HepG2 (cell line): ENCODE measurements around the gene CSNK1A1. TPM values are rescaled to one million over a fixed set of nuclear protein-coding genes. Genes with fewer than 3 reads are reported as not detected.
A peak's percentile ranks its signal among the peaks of the same experiment; 100 is the strongest.

Source experiments
- CC2D1A ChIP-seq: sonication (generic); formaldehyde crosslinking; IDR thresholded peaks from 2 replicates; pipeline ENCODE4 v1.8.1; 2023; ENCODE audit warnings: mild to moderate bottlenecking, missing genetic modification reagents
- DNMT1 ChIP-seq: sonication (generic); formaldehyde crosslinking; IDR thresholded peaks from 2 replicates; pipeline ENCODE4 v1.5.1; 2020; ENCODE audit warnings: mild to moderate bottlenecking, missing genetic modification reagents
- IKZF4 ChIP-seq: sonication (generic); formaldehyde crosslinking; IDR thresholded peaks from 2 replicates; pipeline ENCODE4 v1.5.1; 2020; ENCODE audit warnings: borderline replicate concordance, mild to moderate bottlenecking, low read depth, missing genetic modification reagents; ENCODE audit errors: not compliant biosample characterization
- KAT7 ChIP-seq: IDR thresholded peaks from 2 replicates; pipeline ENCODE4 v1.6.1; 2018; ENCODE audit warnings: borderline replicate concordance, missing compliant biosample characterization
- KLF16 ChIP-seq, 2 experiments: sonication (generic) in 1 of 2; formaldehyde crosslinking in 1 of 2; IDR thresholded peaks; 2 replicates each; pipeline versions ENCODE4 v1.6.1 to v1.8.0; 2016 to 2023; ENCODE audit warnings: missing genetic modification reagents in 2 of 2, missing compliant biosample characterization in 1 of 2
- MTF2 ChIP-seq: sonication (generic); formaldehyde crosslinking; IDR thresholded peaks from 2 replicates; pipeline ENCODE4 v1.5.0; 2020; ENCODE audit warnings: missing genetic modification reagents, borderline replicate concordance
- SOX6 ChIP-seq, 2 experiments: fragments of 450-650 bp in 1 of 2; sonication (generic) in 1 of 2; formaldehyde crosslinking in 1 of 2; IDR thresholded peaks; 2 replicates each; pipeline versions ENCODE4 v1.4.0 to v1.6.1; 2017 to 2020; ENCODE audit warnings: antibody characterized with exemption in 1 of 2, mild to moderate bottlenecking in 1 of 2, missing genetic modification reagents in 1 of 2
- U2AF1 ChIP-seq: fragments of 200-400 bp; formaldehyde crosslinking; optimal IDR thresholded peaks from 2 replicates; pipeline ENCODE3; 2017; ENCODE audit warnings: mild to moderate bottlenecking, low read depth, low read length
- ZBTB21 ChIP-seq: sonication (generic); formaldehyde crosslinking; IDR thresholded peaks from 2 replicates; pipeline ENCODE4 v1.4.0; 2020; ENCODE audit warnings: missing genetic modification reagents
- ZNF251 ChIP-seq: sonication (generic); formaldehyde crosslinking; IDR thresholded peaks from 2 replicates; pipeline ENCODE4 v1.9.0; 2021; ENCODE audit warnings: mild to moderate bottlenecking, missing genetic modification reagents
- ZNF263 ChIP-seq: sonication (generic); formaldehyde crosslinking; IDR thresholded peaks from 2 replicates; pipeline ENCODE4 v1.4.0; 2020; ENCODE audit warnings: missing genetic modification reagents
- ZNF383 ChIP-seq: sonication (generic); formaldehyde crosslinking; IDR thresholded peaks from 2 replicates; pipeline ENCODE4 v1.4.0; 2020; ENCODE audit warnings: missing genetic modification reagents, mild to moderate bottlenecking, borderline replicate concordance
- ZNF530 ChIP-seq: sonication (generic); formaldehyde crosslinking; IDR thresholded peaks from 2 replicates; pipeline ENCODE4 v1.5.0; 2020; ENCODE audit warnings: low read depth, mild to moderate bottlenecking, missing genetic modification reagents
- ZNF564 ChIP-seq: sonication (generic); formaldehyde crosslinking; IDR thresholded peaks from 2 replicates; pipeline ENCODE4 v1.8.1; 2023; ENCODE audit warnings: mild to moderate bottlenecking, missing genetic modification reagents
- ZNF614 ChIP-seq: IDR thresholded peaks from 2 replicates; pipeline ENCODE4 v1.6.1; 2018; ENCODE audit warnings: missing biosample characterization, missing genetic modification reagents, inconsistent platforms, borderline replicate concordance
- ZNF703 ChIP-seq: sonication (generic); formaldehyde crosslinking; IDR thresholded peaks from 2 replicates; pipeline ENCODE4 v1.5.1; 2020; ENCODE audit warnings: missing genetic modification reagents, mild to moderate bottlenecking, moderate library complexity, borderline replicate concordance
- polyA plus RNA-seq, 8 experiments: library from polyadenylated mRNA; depleted of rRNA in 3 of 8; stranded (reverse) in 7 of 8; unstranded in 1 of 8; fragments of >200 nt; fragmentation: Illumina TruSeq in 4 of 8; extraction: Trizol in 4 of 8; gene quantifications; 2 replicates each; pipeline versions ENCODE4 v1.2.1 to v1.2.3, GENCODE V29; 2011 to 2016; ENCODE audit warnings: low read depth in 4 of 8, missing spikeins in 1 of 8, mixed read lengths in 1 of 8; ENCODE audit not compliant: insufficient read depth in 1 of 8
- total RNA-seq, 5 experiments: library from RNA; depleted of rRNA; stranded (reverse); fragments of >200 nt; fragmentation: Illumina TruSeq; extraction: Trizol; gene quantifications; 2 replicates each; pipeline ENCODE4 v1.2.3, GENCODE V29; 2016; ENCODE audit warnings: low read depth in 1 of 5
- TF ChIP-seq, protein P1 (sequence below): sonication (generic); formaldehyde crosslinking; IDR thresholded peaks from 2 replicates; pipeline ENCODE4 v1.5.0; 2020; ENCODE audit warnings: missing genetic modification reagents, mild to moderate bottlenecking, borderline replicate concordance
- TF ChIP-seq, protein P2 (sequence below): sonication (generic); formaldehyde crosslinking; IDR thresholded peaks from 2 replicates; pipeline ENCODE4 v1.8.0; 2022; ENCODE audit warnings: missing genetic modification reagents, mild to moderate bottlenecking, inconsistent platforms, borderline replicate concordance
- TF ChIP-seq, protein P3 (sequence below): sonication (generic); formaldehyde crosslinking; IDR thresholded peaks from 2 replicates; pipeline ENCODE4 v1.4.0; 2020; ENCODE audit warnings: missing genetic modification reagents
- TF ChIP-seq, protein P4 (sequence below): sonication (generic); formaldehyde crosslinking; IDR thresholded peaks from 2 replicates; pipeline ENCODE4 v1.4.0; 2020; ENCODE audit warnings: missing genetic modification reagents

The CSNK1A1 gene
- total and polyA plus RNA-seq, 2 of the 13 experiments (the other 11 are each of a cell fraction or from before 2014, with no cell fraction given), result 89.0 to 149 TPM

DNA sequence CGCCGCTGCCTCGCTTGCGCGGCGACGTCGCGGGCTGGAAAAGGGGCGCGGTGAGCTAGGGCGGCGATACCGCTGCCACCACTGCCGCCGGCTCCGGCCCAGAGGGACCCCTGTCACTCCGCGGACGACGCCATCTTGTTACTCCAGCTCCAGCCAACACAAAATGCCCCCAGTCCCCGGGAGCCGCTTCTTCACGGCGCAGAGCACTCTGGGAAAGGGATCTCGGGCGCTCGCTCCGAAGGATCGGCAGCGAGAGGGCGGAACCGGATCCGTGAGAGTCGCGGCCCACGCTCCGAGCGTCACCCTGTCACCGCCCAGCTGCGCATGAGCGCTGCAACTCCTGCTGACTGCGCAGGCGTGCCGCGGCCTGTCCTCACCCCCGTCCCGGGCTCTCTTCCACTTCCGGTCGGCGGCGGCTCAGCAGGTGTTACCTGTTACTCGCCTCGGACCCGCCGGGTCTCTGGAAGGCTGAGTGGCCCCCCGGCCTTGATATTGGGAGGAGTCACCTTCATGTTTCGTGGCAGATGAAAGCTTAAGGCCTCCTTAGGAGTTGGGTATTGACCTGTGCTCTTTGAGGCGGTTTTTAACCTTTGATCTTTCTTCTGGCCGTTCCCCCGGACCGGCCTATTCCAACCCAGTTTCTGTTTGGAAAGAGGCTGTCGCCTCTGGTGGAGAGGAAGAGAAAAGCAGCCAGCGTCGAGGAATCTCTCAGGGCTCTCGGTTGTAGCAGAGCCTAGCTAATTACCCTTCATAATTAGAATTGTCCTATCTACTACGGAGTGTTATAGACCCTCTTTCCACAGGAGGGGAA, at the start of gene CSNK1A1 (continued):
- TF ChIP-seq ZNF614 (CRISPR knock-in tag) (peak; percentile 84), SOX6 (IDR thresholded peaks at IDR 0.05) (no peak), SOX6 (CRISPR knock-in tag; IDR thresholded peaks at IDR 0.05) (peak; percentile 86), IKZF4 (no peak), ZNF251 (CRISPR knock-in tag) (no peak), ZNF383 (no peak), ZBTB21 (CRISPR knock-in tag) (0 out of 2 replicates have a peak, but pooled peaks have one; percentile 22), ZNF530 (CRISPR knock-in tag) (no peak), DNMT1 (no peak; the same call in 1 of the 2 replicates), ZNF263 (CRISPR knock-in tag) (no peak), CC2D1A (CRISPR knock-in tag) (no peak), KAT7 (CRISPR knock-in tag) (peak; percentile 84; the same call in 1 of the 2 replicates), MTF2 (CRISPR knock-in tag) (0 out of 2 replicates have a peak, but pooled peaks have one; percentile 46), ZNF564 (CRISPR knock-in tag) (peak; percentile 48; the same call in 1 of the 2 replicates), KLF16 (CRISPR knock-in tag; IDR thresholded peaks at IDR 0.05) (peak in 1 of 2 experiments; percentile 67; a peak in 1 of 4 replicates), ZNF703 (no peak), U2AF1 (no peak)
- TF ChIP-seq, protein P1, sequence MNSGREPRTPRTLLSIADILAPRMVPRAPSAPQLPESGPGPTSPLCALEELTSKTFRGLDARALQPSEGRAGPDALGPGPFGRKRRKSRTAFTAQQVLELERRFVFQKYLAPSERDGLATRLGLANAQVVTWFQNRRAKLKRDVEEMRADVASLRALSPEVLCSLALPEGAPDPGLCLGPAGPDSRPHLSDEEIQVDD (CRISPR knock-in tag), result no peak
- TF ChIP-seq, protein P2, sequence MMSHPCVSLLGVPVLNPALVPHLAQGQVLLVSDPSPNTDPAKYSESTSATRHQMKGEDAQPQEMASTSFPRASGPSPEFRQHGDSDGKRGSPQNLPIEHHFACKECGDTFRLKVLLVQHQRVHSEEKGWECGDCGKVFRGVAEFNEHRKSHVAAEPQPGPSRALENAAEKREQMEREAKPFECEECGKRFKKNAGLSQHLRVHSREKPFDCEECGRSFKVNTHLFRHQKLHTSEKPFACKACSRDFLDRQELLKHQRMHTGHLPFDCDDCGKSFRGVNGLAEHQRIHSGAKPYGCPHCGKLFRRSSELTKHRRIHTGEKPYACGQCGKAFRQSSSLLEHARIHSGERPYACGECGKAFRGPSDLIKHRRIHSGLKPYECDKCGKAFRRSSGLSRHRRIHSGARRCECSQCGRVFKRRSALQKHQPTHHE (CRISPR knock-in tag), result no peak
- TF ChIP-seq, protein P3, sequence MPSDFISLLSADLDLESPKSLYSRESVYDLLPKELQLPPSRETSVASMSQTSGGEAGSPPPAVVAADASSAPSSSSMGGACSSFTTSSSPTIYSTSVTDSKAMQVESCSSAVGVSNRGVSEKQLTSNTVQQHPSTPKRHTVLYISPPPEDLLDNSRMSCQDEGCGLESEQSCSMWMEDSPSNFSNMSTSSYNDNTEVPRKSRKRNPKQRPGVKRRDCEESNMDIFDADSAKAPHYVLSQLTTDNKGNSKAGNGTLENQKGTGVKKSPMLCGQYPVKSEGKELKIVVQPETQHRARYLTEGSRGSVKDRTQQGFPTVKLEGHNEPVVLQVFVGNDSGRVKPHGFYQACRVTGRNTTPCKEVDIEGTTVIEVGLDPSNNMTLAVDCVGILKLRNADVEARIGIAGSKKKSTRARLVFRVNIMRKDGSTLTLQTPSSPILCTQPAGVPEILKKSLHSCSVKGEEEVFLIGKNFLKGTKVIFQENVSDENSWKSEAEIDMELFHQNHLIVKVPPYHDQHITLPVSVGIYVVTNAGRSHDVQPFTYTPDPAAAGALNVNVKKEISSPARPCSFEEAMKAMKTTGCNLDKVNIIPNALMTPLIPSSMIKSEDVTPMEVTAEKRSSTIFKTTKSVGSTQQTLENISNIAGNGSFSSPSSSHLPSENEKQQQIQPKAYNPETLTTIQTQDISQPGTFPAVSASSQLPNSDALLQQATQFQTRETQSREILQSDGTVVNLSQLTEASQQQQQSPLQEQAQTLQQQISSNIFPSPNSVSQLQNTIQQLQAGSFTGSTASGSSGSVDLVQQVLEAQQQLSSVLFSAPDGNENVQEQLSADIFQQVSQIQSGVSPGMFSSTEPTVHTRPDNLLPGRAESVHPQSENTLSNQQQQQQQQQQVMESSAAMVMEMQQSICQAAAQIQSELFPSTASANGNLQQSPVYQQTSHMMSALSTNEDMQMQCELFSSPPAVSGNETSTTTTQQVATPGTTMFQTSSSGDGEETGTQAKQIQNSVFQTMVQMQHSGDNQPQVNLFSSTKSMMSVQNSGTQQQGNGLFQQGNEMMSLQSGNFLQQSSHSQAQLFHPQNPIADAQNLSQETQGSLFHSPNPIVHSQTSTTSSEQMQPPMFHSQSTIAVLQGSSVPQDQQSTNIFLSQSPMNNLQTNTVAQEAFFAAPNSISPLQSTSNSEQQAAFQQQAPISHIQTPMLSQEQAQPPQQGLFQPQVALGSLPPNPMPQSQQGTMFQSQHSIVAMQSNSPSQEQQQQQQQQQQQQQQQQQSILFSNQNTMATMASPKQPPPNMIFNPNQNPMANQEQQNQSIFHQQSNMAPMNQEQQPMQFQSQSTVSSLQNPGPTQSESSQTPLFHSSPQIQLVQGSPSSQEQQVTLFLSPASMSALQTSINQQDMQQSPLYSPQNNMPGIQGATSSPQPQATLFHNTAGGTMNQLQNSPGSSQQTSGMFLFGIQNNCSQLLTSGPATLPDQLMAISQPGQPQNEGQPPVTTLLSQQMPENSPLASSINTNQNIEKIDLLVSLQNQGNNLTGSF (CRISPR knock-in tag), result no peak
- TF ChIP-seq, protein P4, sequence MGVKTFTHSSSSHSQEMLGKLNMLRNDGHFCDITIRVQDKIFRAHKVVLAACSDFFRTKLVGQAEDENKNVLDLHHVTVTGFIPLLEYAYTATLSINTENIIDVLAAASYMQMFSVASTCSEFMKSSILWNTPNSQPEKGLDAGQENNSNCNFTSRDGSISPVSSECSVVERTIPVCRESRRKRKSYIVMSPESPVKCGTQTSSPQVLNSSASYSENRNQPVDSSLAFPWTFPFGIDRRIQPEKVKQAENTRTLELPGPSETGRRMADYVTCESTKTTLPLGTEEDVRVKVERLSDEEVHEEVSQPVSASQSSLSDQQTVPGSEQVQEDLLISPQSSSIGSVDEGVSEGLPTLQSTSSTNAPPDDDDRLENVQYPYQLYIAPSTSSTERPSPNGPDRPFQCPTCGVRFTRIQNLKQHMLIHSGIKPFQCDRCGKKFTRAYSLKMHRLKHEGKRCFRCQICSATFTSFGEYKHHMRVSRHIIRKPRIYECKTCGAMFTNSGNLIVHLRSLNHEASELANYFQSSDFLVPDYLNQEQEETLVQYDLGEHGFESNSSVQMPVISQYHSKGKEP (CRISPR knock-in tag), result peak; percentile 24; the same call in 1 of the 2 replicates
